Stomach (tissue), 4 donors: ENCODE data around the gene PPP2R5C.

Experiments used
- EP300 ChIP-seq: sonication (generic); formaldehyde crosslinking; IDR thresholded peaks from one replicate; pipeline ENCODE4 v1.6.1; 2017; ENCODE audit warnings: antibody characterized with exemption
- POLR2A ChIP-seq, 4 donors: fragments of 450-650 bp; IDR thresholded peaks; one replicate each; pipeline ENCODE4 v1.6.1; 2016; ENCODE audit warnings: antibody characterized with exemption in 4 of 4, control low read depth in 2 of 4, mild to moderate bottlenecking in 1 of 4, moderate library complexity in 1 of 4
- POLR2AphosphoS5 ChIP-seq, 3 donors: sonication (generic); formaldehyde crosslinking; IDR thresholded peaks; one replicate each; pipeline ENCODE4 v1.6.1; 2016; ENCODE audit warnings: antibody characterized with exemption in 3 of 3
- TF ChIP-seq, protein P1 (sequence below), 7 experiments: fragments of 450-650 bp in 4 of 7; fragments of 200-600 bp in 3 of 7; sonication (generic) in 3 of 7; IDR thresholded peaks; one replicate each; pipeline ENCODE4 v1.5.1; 2016 to 2019; ENCODE audit warnings: antibody characterized with exemption in 7 of 7, control low read depth in 2 of 7, mild to moderate bottlenecking in 1 of 7

- TF ChIP-seq POLR2A (IDR thresholded peaks at IDR 0.05): no peak
- TF ChIP-seq, protein P1, sequence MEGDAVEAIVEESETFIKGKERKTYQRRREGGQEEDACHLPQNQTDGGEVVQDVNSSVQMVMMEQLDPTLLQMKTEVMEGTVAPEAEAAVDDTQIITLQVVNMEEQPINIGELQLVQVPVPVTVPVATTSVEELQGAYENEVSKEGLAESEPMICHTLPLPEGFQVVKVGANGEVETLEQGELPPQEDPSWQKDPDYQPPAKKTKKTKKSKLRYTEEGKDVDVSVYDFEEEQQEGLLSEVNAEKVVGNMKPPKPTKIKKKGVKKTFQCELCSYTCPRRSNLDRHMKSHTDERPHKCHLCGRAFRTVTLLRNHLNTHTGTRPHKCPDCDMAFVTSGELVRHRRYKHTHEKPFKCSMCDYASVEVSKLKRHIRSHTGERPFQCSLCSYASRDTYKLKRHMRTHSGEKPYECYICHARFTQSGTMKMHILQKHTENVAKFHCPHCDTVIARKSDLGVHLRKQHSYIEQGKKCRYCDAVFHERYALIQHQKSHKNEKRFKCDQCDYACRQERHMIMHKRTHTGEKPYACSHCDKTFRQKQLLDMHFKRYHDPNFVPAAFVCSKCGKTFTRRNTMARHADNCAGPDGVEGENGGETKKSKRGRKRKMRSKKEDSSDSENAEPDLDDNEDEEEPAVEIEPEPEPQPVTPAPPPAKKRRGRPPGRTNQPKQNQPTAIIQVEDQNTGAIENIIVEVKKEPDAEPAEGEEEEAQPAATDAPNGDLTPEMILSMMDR (IDR thresholded peaks at IDR 0.05): no peak
- no peak for TF ChIP-seq POLR2AphosphoS5 (IDR thresholded peaks at IDR 0.05)
- no peak for TF ChIP-seq EP300
Observed at GRCh38 chr14:101727611-101728366, 33.7 kb upstream of the PPP2R5C start.
